ENCODE results near the gene SLC50A1.

- peak in 2 of 3 donors; percentile 28 to 52 for TF ChIP-seq POLR2AphosphoS5 (IDR thresholded peaks at IDR 0.05)
- TF ChIP-seq CTCF (IDR thresholded peaks at IDR 0.05 in 8 of 11, conservative IDR thresholded peaks at IDR 0.05 in 3 of 11) = peak; percentile 96 to 100 (median 98)
These were observed 49.4 kb upstream of the SLC50A1 start for GRCh38 chr1:155086128-155086741.
